MCF 10A (cell line): ENCODE measurements around the gene FCMR. TPM values are rescaled to one million over a fixed set of nuclear protein-coding genes. Genes with fewer than 3 reads are reported as not detected.
"Not testable (repeated sequence)": the region's sequence is repeated elsewhere in the genome, so short reads cannot be mapped to it uniquely, and the experiment has no call there.

Experiments
- BruUV-seq: library from RNA; stranded (reverse); fragments of 400-500 nt; replicated peaks from 2 replicates; lab custom pipeline; 2021; lab: Mats Ljungman, UMichigan
- CTCF ChIA-PET: fragments of 300-600 bp; sonication (Branson Sonifier 250); formaldehyde crosslinking; extraction: SDS; loops from one replicate; lab custom pipeline; 2021; ENCODE audit warnings: antibody characterized with exemption, inconsistent platforms; lab: Yijun Ruan, JAX
- POLR2A ChIA-PET: fragments of 300-600, 350-650 bp; sonication (Branson Sonifier 250); formaldehyde crosslinking; extraction: SDS; loops from one replicate; lab custom pipeline; 2020; ENCODE audit warnings: antibody characterized with exemption, inconsistent platforms; lab: Yijun Ruan, JAX
- DNase-seq: peaks from one replicate; pipeline ENCODE4 v3.0.0-alpha.2; 2018; ENCODE audit not compliant: unreplicated experiment
- H3K27ac Mint-ChIP-seq: one replicate; pipeline ENCODE4 v1.8.0; 2022; ENCODE audit warnings: mild to moderate bottlenecking, low read depth, mixed read lengths; ENCODE audit not compliant: unreplicated experiment
- H3K27me3 Mint-ChIP-seq: one replicate; pipeline ENCODE4 v1.8.0; 2022; ENCODE audit warnings: mixed read lengths; ENCODE audit not compliant: insufficient read depth, unreplicated experiment
- H3K36me3 Mint-ChIP-seq: one replicate; pipeline ENCODE4 v1.8.0; 2022; ENCODE audit warnings: mild to moderate bottlenecking, moderate library complexity, mixed read lengths; ENCODE audit not compliant: insufficient read depth, unreplicated experiment
- H3K4me1 Mint-ChIP-seq: one replicate; pipeline ENCODE4 v1.8.0; 2022; ENCODE audit warnings: mixed read lengths; ENCODE audit not compliant: insufficient read depth, unreplicated experiment
- H3K4me3 Mint-ChIP-seq: one replicate; pipeline ENCODE4 v1.8.0; 2022; ENCODE audit warnings: mild to moderate bottlenecking, moderate library complexity, mixed read lengths; ENCODE audit not compliant: unreplicated experiment
- H3K9me3 Mint-ChIP-seq: one replicate; pipeline ENCODE4 v1.8.0; 2022; ENCODE audit warnings: mixed read lengths; ENCODE audit not compliant: unreplicated experiment
- intact Hi-C: fragments of 100-400 bp; cut with micrococcal nuclease; formaldehyde crosslinking; loops from 2 replicates; pipeline ENCODE4 v1.14.1; 2022
- total RNA-seq: library from RNA; stranded (reverse); gene quantifications from 2 replicates; pipeline ENCODE4 v1.2.3, GENCODE V29; 2022
- TF ChIP-seq, protein P1 (sequence below): fragments of 200-600 bp; IDR thresholded peaks from one replicate; pipeline ENCODE4 v1.8.0; 2022; ENCODE audit warnings: antibody characterized with exemption, mild to moderate bottlenecking; ENCODE audit not compliant: unreplicated experiment

The FCMR gene
- total RNA-seq, 1 experiment from 2014 or later, result 10.1 TPM

DNA sequence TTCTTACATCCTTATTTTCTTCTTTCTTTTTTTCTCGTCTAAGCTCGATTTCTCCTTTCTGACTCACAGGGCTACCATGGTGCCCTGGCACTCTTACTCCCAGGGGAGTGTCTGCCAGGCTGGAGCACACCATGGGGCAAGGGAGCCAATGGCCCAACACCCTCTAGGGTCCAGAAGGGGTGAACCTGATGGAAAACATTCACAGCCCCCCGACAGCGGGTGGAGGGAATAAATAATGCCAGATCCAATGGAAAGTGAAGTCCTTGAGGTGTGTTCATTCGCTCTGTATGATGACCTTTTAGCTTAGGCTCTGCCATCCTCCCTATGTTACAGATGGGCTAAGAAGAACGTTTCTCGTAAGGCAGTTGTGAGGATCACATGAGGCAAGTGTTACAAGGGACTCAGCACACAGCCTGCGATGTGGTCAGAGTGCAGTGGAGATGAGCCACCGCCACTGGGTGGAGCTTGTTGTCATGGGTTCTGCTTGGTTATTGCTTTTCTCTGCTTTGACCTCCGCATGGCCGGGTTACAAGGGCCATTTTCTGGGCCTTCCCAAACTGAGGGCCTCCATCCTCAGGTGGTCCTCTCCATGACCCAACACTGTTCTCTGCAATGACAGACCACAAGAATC, 3.5 kb upstream of the FCMR start:
- no TSS peak for BruUV-seq
- intact Hi-C loops, result no loop called here
- CTCF ChIA-PET, result interaction anchor here (0.7 to 3.4 kb wide), 9 partner anchors 9 to 380 kb away, joined by 3 to 13 read pairs (median 3); partner anchors contain the start of gene FCAMR

DNA sequence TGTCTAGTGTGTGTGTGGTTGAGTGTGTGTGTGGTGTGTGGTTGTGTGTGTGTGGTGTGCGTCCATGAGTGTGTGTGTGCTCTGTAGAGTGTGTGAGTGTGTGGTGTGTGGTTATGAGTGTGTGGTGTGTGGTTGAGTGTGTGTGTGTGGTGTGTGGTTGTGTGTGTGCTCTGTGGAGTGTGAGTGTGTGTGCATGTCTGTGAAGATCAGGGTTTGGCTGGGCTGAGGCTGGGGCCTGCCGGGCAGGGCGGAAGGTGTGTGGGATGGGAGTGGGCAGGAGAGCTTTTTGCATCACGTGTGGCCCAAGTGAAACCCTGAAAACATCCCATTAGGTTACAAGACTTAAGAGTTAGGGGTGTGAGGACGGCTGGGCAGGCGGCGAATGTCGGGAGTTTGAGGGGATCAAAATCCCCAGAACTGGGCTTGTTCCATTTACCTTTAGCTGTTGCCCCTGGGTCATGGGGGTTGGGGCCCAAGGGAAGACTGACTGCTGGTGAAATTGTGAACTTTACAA, 2.9 kb upstream of the FCMR start:
- Mint-ChIP-seq H3K9me3 (no peaks in the 10 kb centered on the region), H3K27me3 (no peaks in the 10 kb centered on the region), H3K27ac (no peak overlapping the region), H3K4me3 (no peak overlapping the region), H3K4me1 (no peaks in the 10 kb centered on the region), H3K36me3 (no peaks in the 10 kb centered on the region)
- BruUV-seq, result no TSS peak
- intact Hi-C loops, result no loop called here
- TF ChIP-seq, protein P1, sequence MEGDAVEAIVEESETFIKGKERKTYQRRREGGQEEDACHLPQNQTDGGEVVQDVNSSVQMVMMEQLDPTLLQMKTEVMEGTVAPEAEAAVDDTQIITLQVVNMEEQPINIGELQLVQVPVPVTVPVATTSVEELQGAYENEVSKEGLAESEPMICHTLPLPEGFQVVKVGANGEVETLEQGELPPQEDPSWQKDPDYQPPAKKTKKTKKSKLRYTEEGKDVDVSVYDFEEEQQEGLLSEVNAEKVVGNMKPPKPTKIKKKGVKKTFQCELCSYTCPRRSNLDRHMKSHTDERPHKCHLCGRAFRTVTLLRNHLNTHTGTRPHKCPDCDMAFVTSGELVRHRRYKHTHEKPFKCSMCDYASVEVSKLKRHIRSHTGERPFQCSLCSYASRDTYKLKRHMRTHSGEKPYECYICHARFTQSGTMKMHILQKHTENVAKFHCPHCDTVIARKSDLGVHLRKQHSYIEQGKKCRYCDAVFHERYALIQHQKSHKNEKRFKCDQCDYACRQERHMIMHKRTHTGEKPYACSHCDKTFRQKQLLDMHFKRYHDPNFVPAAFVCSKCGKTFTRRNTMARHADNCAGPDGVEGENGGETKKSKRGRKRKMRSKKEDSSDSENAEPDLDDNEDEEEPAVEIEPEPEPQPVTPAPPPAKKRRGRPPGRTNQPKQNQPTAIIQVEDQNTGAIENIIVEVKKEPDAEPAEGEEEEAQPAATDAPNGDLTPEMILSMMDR, result no peak
- DNase-seq, result no peak
- POLR2A ChIA-PET, result interaction anchor here (0.5 to 1.3 kb wide), 2 partner anchors 12 to 107 kb away, joined by 3 to 4 read pairs; no protein-coding TSS in a partner anchor
- CTCF ChIA-PET, result interaction anchor here (0.7 to 3.4 kb wide), 8 partner anchors 9 to 379 kb away, joined by 3 to 13 read pairs (median 4); partner anchors contain the start of gene FCAMR

More for the DNA sequence above, 3.5 kb upstream of the FCMR start:
- Mint-ChIP-seq H3K4me1 (no peaks in the 10 kb centered on the region), H3K27ac (no peak overlapping the region), H3K27me3 (no peaks in the 10 kb centered on the region), H3K4me3 (no peak overlapping the region), H3K9me3 (no peaks in the 10 kb centered on the region), H3K36me3 (no peaks in the 10 kb centered on the region)
- no peak for DNase-seq
- TF ChIP-seq, protein P1, result no peak
- POLR2A ChIA-PET, result interaction anchor here (1.3 kb wide), 1 partner anchor 107 kb away, joined by 4 read pairs; no protein-coding TSS in a partner anchor

DNA sequence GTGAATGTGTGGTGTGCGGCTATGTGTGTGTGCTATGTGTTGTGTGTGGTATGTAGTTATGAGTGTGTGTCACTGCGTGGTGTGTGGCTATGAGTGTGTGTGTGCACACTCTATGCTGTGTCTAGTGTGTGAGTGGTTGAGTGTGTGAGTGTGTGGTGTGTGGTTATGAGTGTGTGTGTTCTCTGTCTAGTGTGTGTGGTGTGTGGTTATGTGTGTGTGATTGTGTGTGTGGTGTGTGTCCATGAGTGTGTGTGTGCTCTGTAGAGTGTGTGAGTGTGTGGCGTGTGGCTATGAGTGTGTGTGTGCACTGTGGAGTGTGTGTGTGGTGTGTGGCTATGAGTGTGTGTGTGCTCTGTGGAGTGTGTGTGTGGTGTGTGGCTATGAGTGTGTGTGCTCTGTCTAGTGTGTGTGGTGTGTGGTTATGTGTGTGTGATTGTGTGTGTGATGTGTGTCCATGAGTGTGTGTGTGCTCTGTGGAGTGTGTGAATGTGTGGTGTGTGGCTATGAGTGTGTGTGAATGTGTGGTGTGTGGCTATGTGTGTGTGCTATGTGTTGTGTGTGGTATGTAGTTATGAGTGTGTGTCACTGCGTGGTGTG, 2.3 kb upstream of the FCMR start:
- H3K4me1 Mint-ChIP-seq, H3K27ac Mint-ChIP-seq, DNase-seq, H3K4me3 Mint-ChIP-seq, H3K36me3 Mint-ChIP-seq, intact Hi-C loops, H3K9me3 Mint-ChIP-seq, BruUV-seq, H3K27me3 Mint-ChIP-seq: not testable (repeated sequence)
- CTCF ChIA-PET, result interaction anchor here (1.1 to 13.0 kb wide), 3 partner anchors 10 to 59 kb away, joined by 4 to 287 read pairs (median 5); no protein-coding TSS in a partner anchor
- POLR2A ChIA-PET, result interaction anchor here (0.5 kb wide), 1 partner anchor 12 kb away, joined by 3 read pairs; no protein-coding TSS in a partner anchor

DNA sequence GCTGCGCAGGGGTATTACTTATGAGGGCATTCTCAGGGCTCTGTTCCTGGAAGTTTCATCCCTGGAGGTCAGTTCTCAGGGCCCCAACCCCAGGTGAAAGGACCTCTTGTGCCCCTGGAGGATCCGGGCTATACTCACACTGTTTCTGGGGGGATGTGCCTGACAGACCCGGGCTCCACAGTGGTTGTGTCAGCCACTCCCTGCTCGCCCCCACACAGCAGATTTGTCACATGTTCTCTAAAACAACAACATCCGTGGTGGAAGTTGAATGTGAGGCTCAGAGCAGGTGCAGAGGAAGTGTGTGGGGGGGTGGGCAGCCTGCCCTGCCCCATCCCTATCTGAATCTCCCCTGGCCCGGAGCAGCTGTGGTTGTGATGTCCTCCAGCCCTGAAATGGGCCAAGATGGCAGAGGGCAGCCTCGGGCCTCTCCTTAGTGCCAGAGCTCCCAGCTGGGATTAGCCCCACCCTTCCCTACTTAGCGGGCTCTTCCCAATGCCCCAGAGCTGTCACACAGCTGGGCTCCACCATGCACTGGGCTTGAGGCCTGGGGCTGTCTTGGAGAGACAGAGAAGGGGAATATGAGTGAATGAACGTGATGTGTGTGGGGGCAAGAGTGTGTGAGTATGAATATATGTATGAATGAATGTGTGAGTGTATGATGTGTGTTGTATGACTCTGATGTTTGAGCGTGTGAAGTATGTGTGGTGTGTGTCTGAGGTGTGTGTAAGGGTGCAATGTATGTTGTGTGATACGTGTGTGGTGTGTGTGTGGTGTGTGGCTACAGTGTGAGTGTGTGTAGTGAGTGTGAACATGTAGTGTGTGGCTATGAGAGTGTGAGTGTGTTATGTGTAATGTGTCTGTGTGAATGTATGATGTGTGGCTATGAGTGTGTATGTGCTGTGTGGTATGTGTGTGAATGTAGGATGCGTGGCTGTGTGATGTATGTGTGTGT, 1.5 kb upstream of the FCMR start:
- intact Hi-C loops, result no loop called here
- no peak for DNase-seq
- no peaks in the 10 kb centered on the region for H3K9me3 Mint-ChIP-seq
- H3K4me1 Mint-ChIP-seq, result no peaks in the 10 kb centered on the region
- no peak overlapping the region for H3K27ac Mint-ChIP-seq
- TF ChIP-seq, protein P1, result no peak
- CTCF ChIA-PET, result interaction anchor here (0.7 to 13.0 kb wide), 5 partner anchors 11 to 114 kb away, joined by 3 to 287 read pairs (median 4); no protein-coding TSS in a partner anchor
- H3K36me3 Mint-ChIP-seq, result no peaks in the 10 kb centered on the region
- no peaks in the 10 kb centered on the region for H3K27me3 Mint-ChIP-seq
- no TSS peak for BruUV-seq
- no peak overlapping the region for H3K4me3 Mint-ChIP-seq
- POLR2A ChIA-PET, result interaction anchor here (0.7 kb wide), 1 partner anchor 20 kb away, joined by 3 read pairs; no protein-coding TSS in a partner anchor
